DOHH2 (cell line): Measurements from ENCODE around the gene RBMS2.

ENCODE experiments used
- H3F3A ChIP-seq: fragments of 200-600 bp; sonication (generic), shearing (Covaris generic); 2 replicates; pipeline ENCODE4 v1.6.0; 2016; ENCODE audit warnings: antibody characterized with exemption, mild to moderate bottlenecking; ENCODE audit not compliant: control insufficient read depth, insufficient read depth
- H3K27ac ChIP-seq: fragments of 200-600 bp; sonication (generic); 2 replicates; pipeline ENCODE4 v1.5.1; 2014; ENCODE audit warnings: low read depth, mild to moderate bottlenecking, low read length, moderate library complexity
- H3K27me3 ChIP-seq: fragments of 200-600 bp; sonication (generic); 2 replicates; pipeline ENCODE4 v1.6.1; 2014; ENCODE audit warnings: mild to moderate bottlenecking, low read length, mixed read lengths; ENCODE audit not compliant: control insufficient read depth
- H3K36me3 ChIP-seq: fragments of 200-600 bp; sonication (generic); 2 replicates; pipeline ENCODE4 v1.6.1; 2014; ENCODE audit warnings: mild to moderate bottlenecking, low read length, moderate library complexity, mixed read lengths; ENCODE audit not compliant: control insufficient read depth
- H3K4me1 ChIP-seq: fragments of 200-600 bp; sonication (generic); 2 replicates; pipeline ENCODE4 v1.6.1; 2014; ENCODE audit warnings: mild to moderate bottlenecking, low read length, mixed read lengths; ENCODE audit not compliant: control insufficient read depth
- H3K4me2 ChIP-seq: fragments of 200-600 bp; sonication (generic); 2 replicates; pipeline ENCODE4 v1.6.0; 2014; ENCODE audit warnings: mild to moderate bottlenecking, low read length, moderate library complexity
- H3K4me3 ChIP-seq: fragments of 200-600 bp; sonication (generic); 2 replicates; pipeline ENCODE4 v1.5.1; 2014; ENCODE audit warnings: mild to moderate bottlenecking, low read length, mixed read lengths
- H3K79me2 ChIP-seq: fragments of 200-600 bp; sonication (generic); 2 replicates; pipeline ENCODE4 v1.6.1; 2014; ENCODE audit warnings: mild to moderate bottlenecking, low read length, mixed read lengths; ENCODE audit not compliant: control insufficient read depth
- H3K9me2 ChIP-seq: fragments of 200-600 bp; sonication (generic); replicated peaks from 2 replicates; pipeline ENCODE4 v1.6.1; 2014; ENCODE audit warnings: mild to moderate bottlenecking, low read length, mixed read lengths; ENCODE audit not compliant: control insufficient read depth
- H3K9me3 ChIP-seq: fragments of 200-600 bp; sonication (generic); 2 replicates; pipeline ENCODE4 v1.6.1; 2014; ENCODE audit warnings: antibody characterized with exemption, low read length, mixed read lengths; ENCODE audit not compliant: control insufficient read depth, insufficient read depth
- H4K20me1 ChIP-seq: fragments of 200-600 bp; sonication (generic); 2 replicates; pipeline ENCODE4 v1.6.0; 2014; ENCODE audit warnings: low read depth, mild to moderate bottlenecking, antibody characterized with exemption, low read length, moderate library complexity; ENCODE audit not compliant: control insufficient read depth, insufficient read depth
- EZH2phosphoT487 ChIP-seq: fragments of 200-600 bp; sonication (generic); IDR thresholded peaks from 2 replicates; pipeline ENCODE4 v1.6.1; 2017; ENCODE audit warnings: borderline replicate concordance, mild to moderate bottlenecking, antibody characterized with exemption, low read length, moderate library complexity, mixed read lengths
- TF ChIP-seq, protein P1 (sequence below): fragments of 200-600 bp; sonication (generic); IDR thresholded peaks from one replicate; pipeline ENCODE4 v1.5.1; 2014; ENCODE audit warnings: antibody characterized with exemption, mild to moderate bottlenecking, low read depth, low read length; ENCODE audit not compliant: poor library complexity, severe bottlenecking

RBMS2 gene

GRCh38 chr12:56591961-56592360, 70.3 kb downstream of the RBMS2 start:
- no peak for TF ChIP-seq EZH2phosphoT487
- TF ChIP-seq, protein P1, sequence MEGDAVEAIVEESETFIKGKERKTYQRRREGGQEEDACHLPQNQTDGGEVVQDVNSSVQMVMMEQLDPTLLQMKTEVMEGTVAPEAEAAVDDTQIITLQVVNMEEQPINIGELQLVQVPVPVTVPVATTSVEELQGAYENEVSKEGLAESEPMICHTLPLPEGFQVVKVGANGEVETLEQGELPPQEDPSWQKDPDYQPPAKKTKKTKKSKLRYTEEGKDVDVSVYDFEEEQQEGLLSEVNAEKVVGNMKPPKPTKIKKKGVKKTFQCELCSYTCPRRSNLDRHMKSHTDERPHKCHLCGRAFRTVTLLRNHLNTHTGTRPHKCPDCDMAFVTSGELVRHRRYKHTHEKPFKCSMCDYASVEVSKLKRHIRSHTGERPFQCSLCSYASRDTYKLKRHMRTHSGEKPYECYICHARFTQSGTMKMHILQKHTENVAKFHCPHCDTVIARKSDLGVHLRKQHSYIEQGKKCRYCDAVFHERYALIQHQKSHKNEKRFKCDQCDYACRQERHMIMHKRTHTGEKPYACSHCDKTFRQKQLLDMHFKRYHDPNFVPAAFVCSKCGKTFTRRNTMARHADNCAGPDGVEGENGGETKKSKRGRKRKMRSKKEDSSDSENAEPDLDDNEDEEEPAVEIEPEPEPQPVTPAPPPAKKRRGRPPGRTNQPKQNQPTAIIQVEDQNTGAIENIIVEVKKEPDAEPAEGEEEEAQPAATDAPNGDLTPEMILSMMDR = no peak
- no peak overlapping the region for H3K4me2 ChIP-seq
- peaks cover 2% of the 10 kb centered on the region for H3F3A ChIP-seq
- no peaks in the 10 kb centered on the region for H3K79me2 ChIP-seq
- H3K27ac ChIP-seq = no peak overlapping the region
- H3K36me3 ChIP-seq = peaks cover 3% of the 10 kb centered on the region
- H3K4me3 ChIP-seq = no peak overlapping the region
- H4K20me1 ChIP-seq = no peaks in the 10 kb centered on the region
- no peaks in the 10 kb centered on the region for H3K9me2 ChIP-seq
- peaks cover 21% of the 10 kb centered on the region for H3K4me1 ChIP-seq
- peaks cover 3% of the 10 kb centered on the region; the same call in 1 of the 2 replicates for H3K27me3 ChIP-seq
- H3K9me3 ChIP-seq = no peaks in the 10 kb centered on the region

- H3K4me2 ChIP-seq = no peak overlapping the region
- H3K9me3 ChIP-seq = no peaks in the 10 kb centered on the region
- H3F3A ChIP-seq = peaks cover 2% of the 10 kb centered on the region
- H3K9me2 ChIP-seq = no peaks in the 10 kb centered on the region
- no peak overlapping the region for H3K27ac ChIP-seq
- H3K79me2 ChIP-seq = no peaks in the 10 kb centered on the region
- no peaks in the 10 kb centered on the region for H3K27me3 ChIP-seq
- no peaks in the 10 kb centered on the region for H4K20me1 ChIP-seq
- H3K36me3 ChIP-seq = peaks cover 23% of the 10 kb centered on the region
- no peaks in the 10 kb centered on the region for H3K4me1 ChIP-seq
- no peak overlapping the region for H3K4me3 ChIP-seq
- TF ChIP-seq, protein P1 = peak; percentile 90
- no peak for TF ChIP-seq EZH2phosphoT487
These were observed 72.4 kb downstream of the RBMS2 start for GRCh38 chr12:56593909-56594621.

DNA sequence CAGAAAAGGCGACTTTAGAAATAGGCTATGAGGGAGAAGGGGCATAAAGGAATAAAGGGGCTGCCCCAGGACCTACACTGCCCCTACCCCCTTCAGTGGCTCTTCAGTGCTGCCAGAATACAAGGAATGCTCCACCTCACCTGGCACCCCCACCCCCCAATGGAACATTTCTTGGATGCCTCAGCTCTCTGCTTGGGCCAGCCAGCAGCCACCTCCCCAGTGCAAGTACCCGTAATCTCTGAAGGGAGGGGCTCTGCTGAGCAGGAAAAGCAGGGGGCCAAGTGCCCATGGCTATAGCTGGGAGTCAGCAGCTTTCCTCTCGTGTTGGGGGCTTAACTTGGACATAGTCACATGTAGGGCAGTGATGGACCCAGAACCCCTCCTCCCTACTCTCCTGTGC, 75.2 kb downstream of the RBMS2 start:
- TF ChIP-seq, protein P1 = no peak
- TF ChIP-seq EZH2phosphoT487 = no peak
- Histone ChIP-seq H3K79me2 (no peaks in the 10 kb centered on the region), H3K4me3 (no peak overlapping the region), H3K27me3 (no peaks in the 10 kb centered on the region), H3K4me1 (no peaks in the 10 kb centered on the region), H3F3A (peaks cover 2% of the 10 kb centered on the region), H4K20me1 (no peaks in the 10 kb centered on the region), H3K27ac (no peak overlapping the region), H3K36me3 (peaks cover 50% of the 10 kb centered on the region), H3K9me3 (no peaks in the 10 kb centered on the region), H3K9me2 (no peaks in the 10 kb centered on the region), H3K4me2 (no peak overlapping the region)
